AG20443 (cell line): ENCODE measurements around the gene TCEAL8.

Experiments
- DNase-seq: peaks from one replicate; pipeline ENCODE4 v3.0.0; 2012; ENCODE audit warnings: low spot score, mixed read lengths

Gene TCEAL8

GRCh38 chrX:103214870-103215424, 40.0 kb downstream of the TCEAL8 start, which contains the start of gene BEX4:
Gene BEX4, plus strand, starts transcription at chrX:103215108. Its CDS starts 1,046 bp downstream, at chrX:103216154.
- DNase-seq, result peak; percentile 81

GRCh38 chrX:103212749-103213457, 42.1 kb downstream of the TCEAL8 start:
- no peak for DNase-seq

- peak; percentile 23 for DNase-seq
Observed at GRCh38 chrX:103211012-103211715, 43.8 kb downstream of the TCEAL8 start.

- no peak for DNase-seq
Observed at GRCh38 chrX:103210056-103210455, 44.9 kb downstream of the TCEAL8 start.
